Neural cell (in vitro differentiated cells): ENCODE data around the gene CP. TPM values are rescaled to one million over a fixed set of nuclear protein-coding genes. Genes with fewer than 3 reads are reported as not detected.

Experiments
- H2AFZ ChIP-seq: fragments of 200-600, 300-800 bp; sonication (generic), shearing (Covaris generic); 2 replicates; pipeline ENCODE4 v1.6.0; 2014; ENCODE audit warnings: low read depth, mild to moderate bottlenecking, antibody characterized with exemption, low read length, moderate library complexity
- H3F3A ChIP-seq: fragments of 200-600 bp; shearing (Covaris generic); 2 replicates; pipeline ENCODE4 v1.6.1; 2016; ENCODE audit warnings: mild to moderate bottlenecking, moderate library complexity, mixed read lengths, antibody characterized with exemption, low read length; ENCODE audit not compliant: insufficient read depth, poor library complexity, severe bottlenecking
- H3K27ac ChIP-seq: fragments of 200-600, 300-800 bp; sonication (generic), shearing (Covaris generic); 2 replicates; pipeline ENCODE4 v1.5.1; 2014; ENCODE audit warnings: mild to moderate bottlenecking, low read length, moderate library complexity
- H3K27me3 ChIP-seq: fragments of 300-800, 200-600 bp; sonication (generic), shearing (Covaris generic); 2 replicates; pipeline ENCODE4 v1.6.0; 2014; ENCODE audit warnings: mild to moderate bottlenecking, low read depth, low read length, moderate library complexity; ENCODE audit not compliant: insufficient read depth
- H3K36me3 ChIP-seq: fragments of 300-800, 200-600 bp; sonication (generic), shearing (Covaris generic); 2 replicates; pipeline ENCODE4 v1.5.1; 2014; ENCODE audit warnings: mild to moderate bottlenecking, antibody characterized with exemption, low read length, moderate library complexity; ENCODE audit not compliant: insufficient read depth
- H3K4me2 ChIP-seq: fragments of 300-800, 200-600 bp; sonication (generic), shearing (Covaris generic); 2 replicates; pipeline ENCODE4 v1.6.0; 2014; ENCODE audit warnings: mild to moderate bottlenecking, low read length
- H3K4me3 ChIP-seq: fragments of 300-800, 200-600 bp; sonication (generic), shearing (Covaris generic); 2 replicates; pipeline ENCODE4 v1.5.1; 2014; ENCODE audit warnings: mild to moderate bottlenecking, low read length, moderate library complexity
- H3K79me2 ChIP-seq: fragments of 200-600 bp; shearing (Covaris generic); replicated peaks from 2 replicates; pipeline ENCODE4 v1.6.0; 2014; ENCODE audit warnings: mild to moderate bottlenecking, low read length, moderate library complexity; ENCODE audit not compliant: insufficient read depth
- H3K9ac ChIP-seq: fragments of 300-800, 200-600 bp; sonication (generic), shearing (Covaris generic); 2 replicates; pipeline ENCODE4 v1.6.1; 2016; ENCODE audit warnings: mild to moderate bottlenecking, low read length, mixed read lengths
- H3K9me2 ChIP-seq: fragments of 200-600 bp; shearing (Covaris generic); 2 replicates; pipeline ENCODE4 v1.6.1; 2016; ENCODE audit warnings: mild to moderate bottlenecking, low read length, mixed read lengths; ENCODE audit not compliant: insufficient read depth
- H3K9me3 ChIP-seq: fragments of 200-600, 300-800 bp; sonication (generic), shearing (Covaris generic); 2 replicates; pipeline ENCODE4 v1.6.1; 2016; ENCODE audit warnings: mild to moderate bottlenecking, mixed run types, low read length, moderate library complexity, mixed read lengths
- H4K20me1 ChIP-seq: fragments of 200-600 bp; shearing (Covaris generic); 2 replicates; pipeline ENCODE4 v1.6.1; 2016; ENCODE audit warnings: mild to moderate bottlenecking, mixed run types; ENCODE audit not compliant: insufficient read depth
- CTCF ChIP-seq: fragments of 450-650 bp; IDR thresholded peaks from 2 replicates; pipeline ENCODE4 v1.5.1; 2014; ENCODE audit warnings: antibody characterized with exemption, mild to moderate bottlenecking, moderate library complexity; ENCODE audit not compliant: poor library complexity, severe bottlenecking
- EP300 ChIP-seq: fragments of 450-650 bp; conservative IDR thresholded peaks from 2 replicates; pipeline ENCODE4 v1.6.1; 2014; ENCODE audit warnings: antibody characterized with exemption, mild to moderate bottlenecking, moderate library complexity; ENCODE audit not compliant: poor library complexity, severe bottlenecking
- EZH2 ChIP-seq: fragments of 200-600, 300-800 bp; shearing (Covaris generic), sonication (generic); IDR thresholded peaks from 2 replicates; pipeline ENCODE4 v1.6.1; 2014; ENCODE audit warnings: antibody characterized with exemption, low read length, borderline replicate concordance, mild to moderate bottlenecking; ENCODE audit not compliant: insufficient read depth, poor library complexity, severe bottlenecking
- MXI1 ChIP-seq: fragments of 450-650 bp; conservative IDR thresholded peaks from 2 replicates; pipeline ENCODE4 v1.6.1; 2014; ENCODE audit warnings: antibody characterized with exemption, mild to moderate bottlenecking; ENCODE audit not compliant: poor library complexity, severe bottlenecking
- POLR2AphosphoS5 ChIP-seq: IDR thresholded peaks from 2 replicates; pipeline ENCODE4 v1.6.1; 2012
- RAD21 ChIP-seq: fragments of 450-650 bp; conservative IDR thresholded peaks from 2 replicates; pipeline ENCODE4 v1.6.1; 2014; ENCODE audit warnings: antibody characterized with exemption, mild to moderate bottlenecking, moderate library complexity
- REST ChIP-seq: IDR thresholded peaks from 2 replicates; pipeline ENCODE4 v1.6.1; 2012; ENCODE audit warnings: borderline replicate concordance
- SMC3 ChIP-seq: fragments of 450-650 bp; conservative IDR thresholded peaks from 2 replicates; pipeline ENCODE4 v1.6.1; 2014; ENCODE audit warnings: antibody characterized with exemption, mild to moderate bottlenecking, moderate library complexity; ENCODE audit not compliant: poor library complexity
- TAF1 ChIP-seq: IDR thresholded peaks from 2 replicates; pipeline ENCODE4 v1.6.1; 2012; ENCODE audit warnings: low read depth
- polyA plus RNA-seq: library from polyadenylated mRNA; depleted of rRNA; stranded (reverse); fragments of >200 nt; gene quantifications from 2 replicates; pipeline ENCODE4 v1.2.3, GENCODE V29; 2014

The CP gene
- polyA plus RNA-seq, 1 donor from 2014 or later = not detected

- no peak for TF ChIP-seq POLR2AphosphoS5
- TF ChIP-seq CTCF = no peak
- no peak for TF ChIP-seq MXI1
- no peak for TF ChIP-seq TAF1
- TF ChIP-seq REST = no peak
- no peak for TF ChIP-seq EP300
- TF ChIP-seq RAD21 = no peak
- TF ChIP-seq SMC3 = no peak
- TF ChIP-seq EZH2 = no peak
- no peak overlapping the region for H3K9ac ChIP-seq
- no peak overlapping the region for H3K4me2 ChIP-seq
- H3K9me2 ChIP-seq = no peaks in the 10 kb centered on the region
- no peaks in the 10 kb centered on the region for H4K20me1 ChIP-seq
- no peaks in the 10 kb centered on the region for H3K36me3 ChIP-seq
- H3K9me3 ChIP-seq = peaks cover 7% of the 10 kb centered on the region
- no peaks in the 10 kb centered on the region for H3F3A ChIP-seq
- no peaks in the 10 kb centered on the region for H3K27me3 ChIP-seq
- H3K27ac ChIP-seq = no peak overlapping the region
- no peak overlapping the region for H3K4me3 ChIP-seq
- no peak overlapping the region for H2AFZ ChIP-seq
- no peaks in the 10 kb centered on the region for H3K79me2 ChIP-seq
These were observed 42.4 kb downstream of the CP start for GRCh38 chr3:149179220-149179619.

- Histone ChIP-seq H3K4me3 (no peak overlapping the region), H3K9me2 (no peaks in the 10 kb centered on the region), H3K27me3 (no peaks in the 10 kb centered on the region), H3K79me2 (no peaks in the 10 kb centered on the region), H3K27ac (no peak overlapping the region), H3F3A (no peaks in the 10 kb centered on the region), H3K9ac (no peak overlapping the region), H3K36me3 (peaks cover 4% of the 10 kb centered on the region), H4K20me1 (no peaks in the 10 kb centered on the region), H3K4me2 (no peak overlapping the region), H3K9me3 (peaks cover 7% of the 10 kb centered on the region), H2AFZ (no peak overlapping the region)
- TF ChIP-seq TAF1 (no peak), RAD21 (no peak), EP300 (no peak), EZH2 (no peak), CTCF (no peak), REST (no peak), SMC3 (no peak), POLR2AphosphoS5 (no peak), MXI1 (no peak)
These were observed 44.5 kb downstream of the CP start for GRCh38 chr3:149177122-149177521.
